Uterus (tissue), 2 donors: Measurements from ENCODE around the gene PDE4D.

Experiments used
- POLR2A ChIP-seq, 2 donors: fragments of 450-650 bp; IDR thresholded peaks; one replicate each; pipeline ENCODE4 v1.6.1; 2016; ENCODE audit warnings: antibody characterized with exemption in 2 of 2, mild to moderate bottlenecking in 1 of 2, moderate library complexity in 1 of 2
- TF ChIP-seq, protein P1 (sequence below), 4 experiments: fragments of 200-600 bp in 2 of 4; fragments of 450-650 bp in 2 of 4; sonication (generic) in 2 of 4; IDR thresholded peaks; one replicate each; pipeline ENCODE4 v1.5.1; 2016 to 2019; ENCODE audit warnings: antibody characterized with exemption in 4 of 4, mild to moderate bottlenecking in 2 of 4, moderate library complexity in 1 of 4

DNA sequence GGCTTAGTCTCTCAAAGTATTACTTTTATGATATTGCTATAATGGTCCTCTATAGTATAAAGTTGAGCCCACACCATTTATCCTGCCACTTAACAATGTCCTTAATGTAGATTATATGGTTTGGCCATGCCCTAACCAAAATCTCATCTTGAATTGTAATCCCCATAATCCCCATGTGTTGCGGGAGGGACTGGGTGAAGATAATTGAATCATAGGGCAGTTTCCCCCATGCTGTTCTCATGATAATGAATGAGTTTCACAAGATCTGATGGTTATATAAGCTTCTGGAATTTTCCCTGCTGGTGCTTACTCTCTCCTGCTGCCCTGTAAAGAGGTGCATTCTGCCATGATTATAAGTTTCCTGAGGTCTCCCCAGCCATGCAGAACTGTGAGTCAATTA, 811.8 kb downstream of the PDE4D start:
- TF ChIP-seq, protein P1, sequence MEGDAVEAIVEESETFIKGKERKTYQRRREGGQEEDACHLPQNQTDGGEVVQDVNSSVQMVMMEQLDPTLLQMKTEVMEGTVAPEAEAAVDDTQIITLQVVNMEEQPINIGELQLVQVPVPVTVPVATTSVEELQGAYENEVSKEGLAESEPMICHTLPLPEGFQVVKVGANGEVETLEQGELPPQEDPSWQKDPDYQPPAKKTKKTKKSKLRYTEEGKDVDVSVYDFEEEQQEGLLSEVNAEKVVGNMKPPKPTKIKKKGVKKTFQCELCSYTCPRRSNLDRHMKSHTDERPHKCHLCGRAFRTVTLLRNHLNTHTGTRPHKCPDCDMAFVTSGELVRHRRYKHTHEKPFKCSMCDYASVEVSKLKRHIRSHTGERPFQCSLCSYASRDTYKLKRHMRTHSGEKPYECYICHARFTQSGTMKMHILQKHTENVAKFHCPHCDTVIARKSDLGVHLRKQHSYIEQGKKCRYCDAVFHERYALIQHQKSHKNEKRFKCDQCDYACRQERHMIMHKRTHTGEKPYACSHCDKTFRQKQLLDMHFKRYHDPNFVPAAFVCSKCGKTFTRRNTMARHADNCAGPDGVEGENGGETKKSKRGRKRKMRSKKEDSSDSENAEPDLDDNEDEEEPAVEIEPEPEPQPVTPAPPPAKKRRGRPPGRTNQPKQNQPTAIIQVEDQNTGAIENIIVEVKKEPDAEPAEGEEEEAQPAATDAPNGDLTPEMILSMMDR (IDR thresholded peaks at IDR 0.05), result no peak
- no peak for TF ChIP-seq POLR2A (IDR thresholded peaks at IDR 0.05)
